Heart right ventricle (tissue), 16 donors: ENCODE results near the gene ABHD6. TPM values are rescaled to one million over a fixed set of nuclear protein-coding genes. Genes with fewer than 3 reads are reported as not detected.

Experiments used
- ATAC-seq, 8 donors: fragments of 200-7000 bp; cut with Tn5 transposase; one replicate each; pipeline ENCODE4 v1.9.1; 2020; ENCODE audit warnings: mild to moderate bottlenecking in 8 of 8, moderate library complexity in 8 of 8, moderate number of reproducible peaks in 1 of 8
- DNase-seq, 2 donors: peaks; one replicate each; pipeline ENCODE4 v3.0.0-alpha.2; 2020
- H3K27ac ChIP-seq, 10 donors: fragments of 200-600 bp; sonication (generic) in 2 of 10; one replicate each; pipeline versions ENCODE4 v1.5.0 to v1.8.0; 2020 to 2022; ENCODE audit warnings: mild to moderate bottlenecking in 3 of 10
- H3K27me3 ChIP-seq, 7 donors: fragments of 200-600 bp; one replicate each; pipeline ENCODE4 v1.8.0; 2021 to 2022; ENCODE audit warnings: mild to moderate bottlenecking in 2 of 7
- H3K36me3 ChIP-seq, 9 donors: fragments of 200-600 bp; sonication (generic) in 1 of 9; one replicate each; pipeline versions ENCODE4 v1.5.0 to v1.8.0; 2020 to 2022; ENCODE audit warnings: mild to moderate bottlenecking in 2 of 9
- H3K4me1 ChIP-seq, 9 donors: fragments of 200-600 bp; sonication (generic) in 1 of 9; one replicate each; pipeline versions ENCODE4 v1.5.0 to v1.8.0; 2020 to 2022; ENCODE audit warnings: mild to moderate bottlenecking in 4 of 9
- H3K4me3 ChIP-seq, 10 donors: fragments of 200-600 bp; sonication (generic) in 2 of 10; one replicate each; pipeline versions ENCODE4 v1.5.0 to v1.8.0; 2020 to 2022; ENCODE audit warnings: mild to moderate bottlenecking in 7 of 10, moderate library complexity in 2 of 10
- H3K9me3 ChIP-seq, 11 donors: fragments of 200-600 bp in 10 of 11; sonication (generic) in 2 of 11; one replicate each; pipeline versions ENCODE4 v1.5.0 to v1.8.0; 2013 to 2022; ENCODE audit warnings: mild to moderate bottlenecking in 2 of 11, control low read depth in 1 of 11, moderate library complexity in 1 of 11
- CTCF ChIP-seq, 9 donors: fragments of 200-600 bp; sonication (generic) in 2 of 9; IDR thresholded peaks; one replicate each; pipeline versions ENCODE4 v1.5.0 to v1.8.0; 2021 to 2022; ENCODE audit warnings: antibody characterized with exemption in 9 of 9, mild to moderate bottlenecking in 5 of 9, moderate library complexity in 1 of 9
- WGBS, 2 donors: extraction: QIAGEN DNeasy Blood & Tissue Kit; methylation state at CpG; one replicate each; pipeline ENCODE4 v1.1.7; 2013; ENCODE audit warnings: inconsistent platforms in 1 of 2; 5-methylcytosine and 5-hydroxymethylcytosine counted together
- intact Hi-C, 10 donors: fragments of 100-400 bp; cut with DNase I; formaldehyde crosslinking; loops; one replicate each; pipeline versions ENCODE4 v1.11.1 to v1.14.2; 2022
- polyA plus RNA-seq, 2 donors: library from polyadenylated mRNA; stranded (reverse); fragments of 200-250 nt; gene quantifications; one replicate each; pipeline ENCODE4 v1.2.3, GENCODE V29; 2013
- total RNA-seq, 10 donors: library from RNA; stranded (reverse); fragmentation: NEBNext Ultra II Directional in 3 of 10; extraction: Animal tissue kit (Norgen Biotek cat#: 25700) in 3 of 10; gene quantifications; one replicate each; pipeline versions ENCODE4 v1.2.1 to v1.2.4, GENCODE V29; 2021 to 2023
- donor health status: Arrhythmogenic right ventricular cardiomyopathy.
- donor health status: ischemic (EF 13 %, LVEDD 7.1; RV severe dilation, severe dysfunction).
- donor health status: healthy with polysubstance abuse.
- donor health status: DM: no; HTN: yes; CAD: no.
- donor health status: DM: no; HTN: no; CAD: no.
- donor health status: ischemic (EF 25% LVEDD 6.9; RV normal size, moderate dysfunction).
- donor health status: ischemic (EF 25% LVEDD 5.7; RV mildly dilated, moderate dysfunction).
- donor health status: healthy.
- donor health status: DM: yes; HTN: yes; CAD: no.
- donor health status: Ischemic cardiomyopathy.
- donor health status: ischemic (EF 35%, LVEDD 5.7; RV mildly dilated, moderate dysfunction).
- donor health status: nonischemic (EF 11% LVEDD 7.7; RV severe dilation, severe dysfunction).
- donor health status: DM: yes; HTN: yes; CAD: no.
- donor health status: PGD.
- donor health status: ischemic (EF 29% LVEDD 5.4; RV normal size, mild dysfunction).
- donor health status: nonischemic (EF 23%, LVEDD 6.1; RV moderate dilation, normal function).

The ABHD6 gene
- total and polyA plus RNA-seq, 12 donors: 3.1 to 11.6 (median 6.3) TPM

GRCh38 chr3:58207954-58208353, 29.6 kb upstream of the ABHD6 start:
- Histone ChIP-seq H3K4me1 (peaks cover 0 to 2% (median 0%) of the 10 kb centered on the region in 9 donors), H3K27me3 (peaks cover 0 to 8% (median 0%) of the 10 kb centered on the region in 7 donors), H3K27ac (no peak overlapping the region), H3K9me3 (no peaks in the 10 kb centered on the region), H3K4me3 (no peak overlapping the region), H3K36me3 (no peaks in the 10 kb centered on the region)
- no peak for TF ChIP-seq CTCF (IDR thresholded peaks at IDR 0.05)
- no peak for DNase-seq
- WGBS, 2 donors: 90 to 92% methylated on average over 4 of the region's 4 CpGs
- intact Hi-C loops: no loop called here
- no peak for ATAC-seq

GRCh38 chr3:58209933-58210332, 27.7 kb upstream of the ABHD6 start:
- H3K4me3 ChIP-seq: no peak overlapping the region
- no peak for TF ChIP-seq CTCF (IDR thresholded peaks at IDR 0.05)

GRCh38 chr3:58210761-58211460, 26.7 kb upstream of the ABHD6 start, which contains the start of gene DNASE1L3:
DNASE1L3 (minus strand) TSS chr3:58210972; CDS start chr3:58210906, 66 bp downstream.
- ATAC-seq: peak in 1 of 8 donors; percentile 51
- intact Hi-C loops: no loop called here
- TF ChIP-seq CTCF (IDR thresholded peaks at IDR 0.05): no peak
- Histone ChIP-seq H3K27ac (no peak within 1 kb of the TSS), H3K4me1 (peaks cover 0 to 13% (median 4%) of the 10 kb centered on the region in 9 donors), H3K36me3 (no peaks in the 10 kb centered on the region), H3K9me3 (no peaks in the 10 kb centered on the region), H3K4me3 (no peak within 1 kb of the TSS), H3K27me3 (peaks cover 0 to 8% (median 0%) of the 10 kb centered on the region in 7 donors)
- 67 to 71% methylated on average over 14 of the region's 14 CpGs for WGBS, 2 donors
- DNase-seq: no peak

More at GRCh38 chr3:58209933-58210332, 27.7 kb upstream of the ABHD6 start:
- H3K27me3 ChIP-seq: peaks cover 0 to 8% (median 0%) of the 10 kb centered on the region in 7 donors
- H3K4me1 ChIP-seq: peaks cover 0 to 7% (median under 1%) of the 10 kb centered on the region in 9 donors
- ATAC-seq (no peak), DNase-seq (no peak)
- no peaks in the 10 kb centered on the region for H3K9me3 ChIP-seq
- H3K27ac ChIP-seq: no peak overlapping the region
- no peaks in the 10 kb centered on the region for H3K36me3 ChIP-seq
- 79 to 98% methylated on average over 3 of the region's 3 CpGs for WGBS, 2 donors
- intact Hi-C loops: no loop called here

- H3K36me3 ChIP-seq: no peaks in the 10 kb centered on the region
- DNase-seq: no peak
- H3K4me1 ChIP-seq: peaks cover 5 to 32% (median 21%) of the 10 kb centered on the region in 9 donors
- no peak overlapping the region for H3K27ac ChIP-seq
- intact Hi-C loops: no loop called here
- 66 to 75% methylated on average over 7 of the region's 7 CpGs for whole genome bisulfite sequencing, 2 donors
- H3K9me3 ChIP-seq: no peaks in the 10 kb centered on the region
- ATAC-seq: peak in 2 of 8 donors; percentile 30 to 37
- peak in 2 of 9 donors; percentile 9 to 15 for TF ChIP-seq CTCF (IDR thresholded peaks at IDR 0.05)
- peaks cover 0 to 5% (median 0%) of the 10 kb centered on the region in 7 donors for H3K27me3 ChIP-seq
- no peak overlapping the region for H3K4me3 ChIP-seq
These were observed 22.9 kb upstream of the ABHD6 start for GRCh38 chr3:58214484-58215316.
